ENCODE results near the gene OSR1. TPM values are rescaled to one million over a fixed set of nuclear protein-coding genes. Genes with fewer than 3 reads are reported as not detected.

The OSR1 gene
- total RNA-seq, 1 donor from 2014 or later, result 0.04 TPM

GRCh38 chr2:19357402-19358241 lies 801 bp downstream of the OSR1 start:
- DNase-seq (ENCODE audit: low read depth), result no peak
- no peaks in the 10 kb centered on the region for H3K36me3 ChIP-seq (ENCODE audit: control insufficient read depth, insufficient read depth, low read length)
- no peak for TF ChIP-seq CTCF (IDR thresholded peaks at IDR 0.05; ENCODE audit: insufficient read depth, low read length, poor library complexity, severe bottlenecking)
- H3K4me3 ChIP-seq (ENCODE audit: low read depth, low read length), result peak overlapping the region; percentile 43
- peaks cover 73% of the 10 kb centered on the region for H3K27me3 ChIP-seq (ENCODE audit: control insufficient read depth, insufficient read depth, low read length)

- Histone ChIP-seq H3K27me3 (ENCODE audit: control insufficient read depth, insufficient read depth, low read length) (peaks cover 76% of the 10 kb centered on the region), H3K36me3 (ENCODE audit: control insufficient read depth, insufficient read depth, low read length) (no peaks in the 10 kb centered on the region), H3K4me3 (ENCODE audit: low read depth, low read length) (no peak overlapping the region)
- no peak for DNase-seq (ENCODE audit: low read depth)
- no peak for TF ChIP-seq CTCF (IDR thresholded peaks at IDR 0.05; ENCODE audit: insufficient read depth, low read length, poor library complexity, severe bottlenecking)
Observed at GRCh38 chr2:19356545-19357401, 1.6 kb downstream of the OSR1 start.

GRCh38 chr2:19355931-19356544 lies 2.4 kb downstream of the OSR1 start:
- peaks cover 71% of the 10 kb centered on the region for H3K27me3 ChIP-seq (ENCODE audit: control insufficient read depth, insufficient read depth, low read length)
- no peak for DNase-seq (ENCODE audit: low read depth)
- no peaks in the 10 kb centered on the region for H3K36me3 ChIP-seq (ENCODE audit: control insufficient read depth, insufficient read depth, low read length)
- no peak for TF ChIP-seq CTCF (IDR thresholded peaks at IDR 0.05; ENCODE audit: insufficient read depth, low read length, poor library complexity, severe bottlenecking)
- no peak overlapping the region for H3K4me3 ChIP-seq (ENCODE audit: low read depth, low read length)

GRCh38 chr2:19355416-19355821 lies 3.0 kb downstream of the OSR1 start:
- Histone ChIP-seq H3K4me3 (ENCODE audit: low read depth, low read length) (no peak overlapping the region), H3K27me3 (ENCODE audit: control insufficient read depth, insufficient read depth, low read length) (peaks cover 68% of the 10 kb centered on the region), H3K36me3 (ENCODE audit: control insufficient read depth, insufficient read depth, low read length) (no peaks in the 10 kb centered on the region)
- TF ChIP-seq CTCF (IDR thresholded peaks at IDR 0.05; ENCODE audit: insufficient read depth, low read length, poor library complexity, severe bottlenecking), result no peak
- no peak for DNase-seq (ENCODE audit: low read depth)

GRCh38 chr2:19355014-19355405 lies 3.4 kb downstream of the OSR1 start:
- Histone ChIP-seq H3K27me3 (ENCODE audit: control insufficient read depth, insufficient read depth, low read length) (peaks cover 65% of the 10 kb centered on the region), H3K36me3 (ENCODE audit: control insufficient read depth, insufficient read depth, low read length) (no peaks in the 10 kb centered on the region), H3K4me3 (ENCODE audit: low read depth, low read length) (no peak overlapping the region)
- DNase-seq (ENCODE audit: low read depth), result no peak
- no peak for TF ChIP-seq CTCF (IDR thresholded peaks at IDR 0.05; ENCODE audit: insufficient read depth, low read length, poor library complexity, severe bottlenecking)
